HepG2 (cell line): ENCODE measurements around the gene EPS8L1. TPM values are rescaled to one million over a fixed set of nuclear protein-coding genes. Genes with fewer than 3 reads are reported as not detected.

Experiments used
- BRF2 ChIP-seq: sonication (generic); formaldehyde crosslinking; IDR thresholded peaks from 2 replicates; pipeline ENCODE4 v1.8.1; 2022; ENCODE audit warnings: mild to moderate bottlenecking, missing genetic modification reagents
- POLR2A ChIP-seq, 2 experiments: IDR thresholded peaks; 2 replicates each; pipeline ENCODE4 v1.6.1; 2011; ENCODE audit warnings: low read depth in 2 of 2, low read length in 2 of 2, mild to moderate bottlenecking in 1 of 2, moderate library complexity in 1 of 2; ENCODE audit not compliant: insufficient read depth in 1 of 2
- PRDM15 ChIP-seq: sonication (generic); formaldehyde crosslinking; IDR thresholded peaks from 2 replicates; pipeline ENCODE4 v1.4.0; 2020; ENCODE audit warnings: missing genetic modification reagents
- RXRB ChIP-seq: IDR thresholded peaks from 2 replicates; pipeline ENCODE4 v1.6.1; 2016; ENCODE audit warnings: borderline replicate concordance, missing genetic modification reagents, missing compliant biosample characterization
- STAT5B ChIP-seq: sonication (generic); formaldehyde crosslinking; IDR thresholded peaks from 2 replicates; pipeline ENCODE4 v1.4.0; 2020; ENCODE audit warnings: missing genetic modification reagents
- ZBTB2 ChIP-seq: sonication (generic); formaldehyde crosslinking; IDR thresholded peaks from 2 replicates; pipeline ENCODE4 v1.8.0; 2022; ENCODE audit warnings: low read depth, missing genetic modification reagents
- ZKSCAN5 ChIP-seq: sonication (generic); formaldehyde crosslinking; IDR thresholded peaks from 2 replicates; pipeline ENCODE4 v1.5.1; 2020; ENCODE audit warnings: mild to moderate bottlenecking, missing genetic modification reagents
- ZNF350 ChIP-seq: sonication (generic); formaldehyde crosslinking; IDR thresholded peaks from 2 replicates; pipeline ENCODE4 v1.4.0; 2020; ENCODE audit warnings: mild to moderate bottlenecking, low read depth, missing genetic modification reagents, borderline replicate concordance
- ZNF646 ChIP-seq: sonication (generic); formaldehyde crosslinking; IDR thresholded peaks from 2 replicates; pipeline ENCODE4 v1.9.0; 2021; ENCODE audit warnings: mild to moderate bottlenecking, missing genetic modification reagents
- ZNF720 ChIP-seq: sonication (generic); formaldehyde crosslinking; IDR thresholded peaks from 2 replicates; pipeline ENCODE4 v1.4.0; 2020; ENCODE audit warnings: missing genetic modification reagents
- ZNF740 ChIP-seq: sonication (generic); formaldehyde crosslinking; IDR thresholded peaks from 2 replicates; pipeline ENCODE4 v1.4.0; 2020; ENCODE audit warnings: missing genetic modification reagents
- ZNF781 ChIP-seq: sonication (generic); formaldehyde crosslinking; IDR thresholded peaks from 2 replicates; pipeline ENCODE4 v1.5.1; 2020; ENCODE audit warnings: borderline replicate concordance, mild to moderate bottlenecking, missing genetic modification reagents; ENCODE audit errors: not compliant biosample characterization
- ZNF850 ChIP-seq: sonication (generic); formaldehyde crosslinking; conservative IDR thresholded peaks from 2 replicates; pipeline ENCODE4 v1.9.0; 2021; ENCODE audit warnings: mild to moderate bottlenecking, missing genetic modification reagents
- polyA plus RNA-seq, 8 experiments: library from polyadenylated mRNA; depleted of rRNA in 3 of 8; stranded (reverse) in 7 of 8; unstranded in 1 of 8; fragments of >200 nt; fragmentation: Illumina TruSeq in 4 of 8; extraction: Trizol in 4 of 8; gene quantifications; 2 replicates each; pipeline versions ENCODE4 v1.2.1 to v1.2.3, GENCODE V29; 2011 to 2016; ENCODE audit warnings: low read depth in 4 of 8, missing spikeins in 1 of 8, mixed read lengths in 1 of 8; ENCODE audit not compliant: insufficient read depth in 1 of 8
- total RNA-seq, 5 experiments: library from RNA; depleted of rRNA; stranded (reverse); fragments of >200 nt; fragmentation: Illumina TruSeq; extraction: Trizol; gene quantifications; 2 replicates each; pipeline ENCODE4 v1.2.3, GENCODE V29; 2016; ENCODE audit warnings: low read depth in 1 of 5
- TF ChIP-seq, protein P1 (sequence below): fragments of 450-650 bp; IDR thresholded peaks from 2 replicates; pipeline ENCODE4 v1.6.1; 2017

The EPS8L1 gene
- total and polyA plus RNA-seq, 2 of the 13 experiments (the other 11 are each of a cell fraction or from before 2014, with no cell fraction given) = 3.0 to 6.3 TPM

DNA sequence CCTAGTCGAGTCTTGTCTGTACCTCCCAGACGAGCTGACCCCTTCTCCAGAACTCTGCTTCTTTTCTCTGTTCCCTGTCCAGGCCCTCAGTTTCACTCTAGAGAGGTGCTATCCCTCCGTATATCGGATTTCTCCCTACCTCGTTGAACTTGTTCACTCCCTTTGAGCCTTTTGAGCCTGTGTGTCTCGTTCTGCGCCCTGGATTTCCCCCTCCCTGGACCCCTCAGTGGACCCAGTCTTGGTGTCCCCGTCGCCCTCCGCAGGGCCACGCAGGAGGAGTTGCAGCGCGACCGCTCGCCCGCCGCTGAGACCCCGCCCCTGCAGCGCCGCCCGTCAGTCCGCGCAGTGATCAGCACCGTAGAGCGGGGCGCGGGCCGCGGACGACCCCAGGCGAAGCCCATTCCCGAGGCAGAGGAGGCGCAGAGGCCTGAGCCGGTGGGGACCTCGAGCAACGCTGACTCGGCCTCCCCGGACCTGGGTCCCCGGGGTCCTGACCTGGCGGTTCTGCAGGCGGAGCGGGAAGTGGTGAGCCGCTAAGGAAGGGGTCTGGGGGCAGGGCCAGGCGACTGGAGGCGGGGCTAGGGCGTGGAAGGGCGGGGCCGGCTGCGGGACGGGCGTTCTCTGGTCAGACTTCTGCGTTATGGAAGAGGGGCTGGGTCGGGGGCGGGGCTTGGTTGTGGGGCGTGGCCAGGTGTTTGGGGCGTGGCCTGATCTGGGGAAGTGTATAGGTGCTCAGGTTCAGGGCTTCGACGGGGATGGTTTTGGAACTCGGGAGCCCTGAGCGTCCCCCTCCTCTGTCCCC is 5.5 kb downstream of the EPS8L1 start (continued):
- TF ChIP-seq, protein P1, sequence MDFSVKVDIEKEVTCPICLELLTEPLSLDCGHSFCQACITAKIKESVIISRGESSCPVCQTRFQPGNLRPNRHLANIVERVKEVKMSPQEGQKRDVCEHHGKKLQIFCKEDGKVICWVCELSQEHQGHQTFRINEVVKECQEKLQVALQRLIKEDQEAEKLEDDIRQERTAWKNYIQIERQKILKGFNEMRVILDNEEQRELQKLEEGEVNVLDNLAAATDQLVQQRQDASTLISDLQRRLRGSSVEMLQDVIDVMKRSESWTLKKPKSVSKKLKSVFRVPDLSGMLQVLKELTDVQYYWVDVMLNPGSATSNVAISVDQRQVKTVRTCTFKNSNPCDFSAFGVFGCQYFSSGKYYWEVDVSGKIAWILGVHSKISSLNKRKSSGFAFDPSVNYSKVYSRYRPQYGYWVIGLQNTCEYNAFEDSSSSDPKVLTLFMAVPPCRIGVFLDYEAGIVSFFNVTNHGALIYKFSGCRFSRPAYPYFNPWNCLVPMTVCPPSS = no peak
- no peak for TF ChIP-seq ZBTB2 (CRISPR knock-in tag)
- peak in 1 of 2 experiments; percentile 52; a peak in 2 of 4 replicates for TF ChIP-seq POLR2A (IDR thresholded peaks at IDR 0.05; ENCODE audit: insufficient read depth in 1 of 2, low read depth in 2 of 2, low read length in 2 of 2)
- no peak for TF ChIP-seq ZNF740 (CRISPR knock-in tag)
- TF ChIP-seq ZNF350 = no peak
- TF ChIP-seq BRF2 (CRISPR knock-in tag) = no peak
- TF ChIP-seq ZNF720 = no peak
- no peak for TF ChIP-seq ZNF850
- no peak for TF ChIP-seq STAT5B
- TF ChIP-seq PRDM15 = no peak
- no peak for TF ChIP-seq ZNF781
- no peak for TF ChIP-seq ZKSCAN5
- TF ChIP-seq RXRB = no peak
- TF ChIP-seq ZNF646 = no peak
